K562 (cell line): Measurements from ENCODE around the gene NUTF2.
"Not testable (repeated sequence)": the region's sequence is repeated elsewhere in the genome, so short reads cannot be mapped to it uniquely, and the experiment has no call there.

Experiments
- ARNT ChIP-seq, 2 experiments: fragments of 450-650 bp; IDR thresholded peaks; 2 replicates each; pipeline ENCODE4 v1.6.1; 2016; ENCODE audit warnings: mild to moderate bottlenecking in 1 of 2
- CHD2 ChIP-seq: IDR thresholded peaks from 2 replicates; pipeline ENCODE4 v1.6.1; 2011; ENCODE audit warnings: low read depth, low read length
- DLX4 ChIP-seq: fragments of 250-450 bp; sonication (Bioruptor Pico); IDR thresholded peaks from 2 replicates; pipeline ENCODE4 v1.6.1; 2021; ENCODE audit warnings: mild to moderate bottlenecking
- EZH2 ChIP-seq: IDR thresholded peaks from 2 replicates; pipeline ENCODE4 v1.6.1; 2012; ENCODE audit warnings: low read depth, mild to moderate bottlenecking, inconsistent platforms, low read length, borderline replicate concordance
- PHF21A ChIP-seq: fragments of 450-650 bp; IDR thresholded peaks from 2 replicates; pipeline ENCODE4 v1.6.1; 2017; ENCODE audit warnings: low read depth, borderline replicate concordance
- POLR2AphosphoS5 ChIP-seq: IDR thresholded peaks from 2 replicates; pipeline ENCODE4 v1.6.1; 2011; ENCODE audit warnings: mild to moderate bottlenecking, low read depth, low read length, moderate library complexity; ENCODE audit not compliant: control insufficient read depth, insufficient read depth
- RBFOX2 ChIP-seq: fragments of 200-400 bp; formaldehyde crosslinking; IDR thresholded peaks from 2 replicates; pipeline ENCODE4 v1.6.1; 2017; ENCODE audit warnings: low read depth, mild to moderate bottlenecking, low read length, moderate library complexity
- SMARCA4 ChIP-seq: fragments of 450-650 bp; IDR thresholded peaks from 2 replicates; pipeline ENCODE4 v1.6.1; 2016
- SP1 ChIP-seq: sonication (generic); formaldehyde crosslinking; IDR thresholded peaks from 2 replicates; pipeline ENCODE4 v1.8.1; 2022; ENCODE audit warnings: mild to moderate bottlenecking, missing genetic modification reagents
- ZKSCAN3 ChIP-seq: fragments of 250-450 bp; sonication (Bioruptor Pico); IDR thresholded peaks from 2 replicates; pipeline ENCODE4 v1.4.0; 2020

GRCh38 chr16:67837190-67837589 is 9.5 kb upstream of the NUTF2 start:
- not testable (repeated sequence) for TF ChIP-seq ARNT (IDR thresholded peaks at IDR 0.05); POLR2AphosphoS5; SP1 (CRISPR knock-in tag); PHF21A; EZH2; ZKSCAN3 (CRISPR knock-in tag); RBFOX2; SMARCA4; DLX4 (CRISPR knock-in tag); CHD2
